Measurements from ENCODE around the gene LRCH2.

LRCH2 gene

GRCh38 chrX:115183980-115184379 lies 49.9 kb downstream of the LRCH2 start:
- no peak for TF ChIP-seq GATA3 (IDR thresholded peaks at IDR 0.05; ENCODE audit: low read depth, low read length)
- TF ChIP-seq GATA2 (IDR thresholded peaks at IDR 0.05; ENCODE audit: low read depth, low read length), result no peak

- TF ChIP-seq GATA3 (IDR thresholded peaks at IDR 0.05; ENCODE audit: low read depth, low read length) (no peak), GATA2 (IDR thresholded peaks at IDR 0.05; ENCODE audit: low read depth, low read length) (no peak)
Measured at GRCh38 chrX:115178473-115178872, 55.4 kb downstream of the LRCH2 start.

- TF ChIP-seq GATA3 (IDR thresholded peaks at IDR 0.05; ENCODE audit: low read depth, low read length) (no peak), GATA2 (IDR thresholded peaks at IDR 0.05; ENCODE audit: low read depth, low read length) (no peak)
Measured at GRCh38 chrX:115177932-115178331, 56.0 kb downstream of the LRCH2 start.

DNA sequence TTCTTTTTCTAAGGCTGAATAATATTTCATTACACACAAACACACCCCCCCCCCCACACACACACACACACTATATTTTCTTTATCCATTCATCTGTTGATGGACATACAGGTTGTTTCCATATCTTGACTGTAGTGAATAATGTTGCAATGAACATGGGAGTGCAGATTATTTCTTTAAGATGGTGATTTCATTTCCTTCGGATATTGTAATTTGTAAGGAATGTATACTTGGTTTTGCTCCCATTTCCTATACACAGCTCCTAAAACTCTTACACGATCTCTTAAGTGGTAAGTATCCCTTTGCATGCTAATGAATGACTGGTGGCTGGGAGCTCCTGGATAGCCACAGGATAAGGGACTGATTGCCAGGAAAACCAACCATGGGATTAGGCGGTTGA lies 59.3 kb downstream of the LRCH2 start:
- no peak for TF ChIP-seq GATA2 (IDR thresholded peaks at IDR 0.05; ENCODE audit: low read depth, low read length)
- no peak for TF ChIP-seq GATA3 (IDR thresholded peaks at IDR 0.05; ENCODE audit: low read depth, low read length)

- no peak for TF ChIP-seq GATA3 (IDR thresholded peaks at IDR 0.05; ENCODE audit: low read depth, low read length)
- no peak for TF ChIP-seq GATA2 (IDR thresholded peaks at IDR 0.05; ENCODE audit: low read depth, low read length)
Measured at GRCh38 chrX:115173181-115173580, 60.7 kb downstream of the LRCH2 start.

DNA sequence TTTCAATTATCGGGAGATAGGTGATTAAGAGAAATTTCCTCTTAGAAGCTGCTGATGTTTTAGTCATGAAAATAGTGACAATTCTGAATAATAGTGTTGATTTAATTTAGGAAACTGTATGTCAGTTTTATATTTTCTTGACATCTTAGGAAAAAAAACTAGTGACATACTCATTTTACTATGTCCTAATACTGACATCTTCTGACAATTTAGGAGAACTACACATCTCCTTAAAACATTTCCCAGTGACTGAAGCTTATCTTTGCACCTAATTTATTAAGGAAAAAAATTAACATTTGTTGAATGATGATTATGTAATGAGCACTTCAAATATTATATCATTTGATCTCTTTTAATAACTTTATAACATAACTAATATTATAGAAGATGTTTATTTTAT lies 86.7 kb downstream of the LRCH2 start:
- no peak for TF ChIP-seq GATA2 (IDR thresholded peaks at IDR 0.05; ENCODE audit: low read depth, low read length)
- TF ChIP-seq GATA3 (IDR thresholded peaks at IDR 0.05; ENCODE audit: low read depth, low read length), result no peak

- TF ChIP-seq GATA3 (IDR thresholded peaks at IDR 0.05; ENCODE audit: low read depth, low read length) (no peak), GATA2 (IDR thresholded peaks at IDR 0.05; ENCODE audit: low read depth, low read length) (no peak)
Measured at GRCh38 chrX:115142057-115142456, 91.8 kb downstream of the LRCH2 start.

- TF ChIP-seq GATA3 (IDR thresholded peaks at IDR 0.05; ENCODE audit: low read depth, low read length), result no peak
- no peak for TF ChIP-seq GATA2 (IDR thresholded peaks at IDR 0.05; ENCODE audit: low read depth, low read length)
Measured at GRCh38 chrX:115138040-115138439, 95.9 kb downstream of the LRCH2 start.

DNA sequence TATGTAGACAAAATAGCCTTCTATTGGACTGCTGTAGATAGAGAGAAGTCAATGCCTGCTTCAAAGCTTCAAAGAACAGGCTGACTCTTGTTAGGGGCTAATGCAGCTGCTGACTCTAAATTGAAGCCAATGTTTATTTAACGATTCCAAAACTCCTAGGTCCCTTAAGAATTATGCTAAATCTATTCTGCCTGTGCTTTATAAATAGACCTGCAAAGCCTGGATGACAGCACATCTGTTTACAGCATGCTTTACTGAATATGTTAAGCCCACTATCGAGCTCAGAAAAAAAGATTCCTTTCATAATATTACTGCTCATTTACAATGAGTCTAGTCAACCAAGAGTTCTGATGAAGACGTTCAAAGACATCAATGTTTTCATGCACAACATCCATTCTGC lies 99.5 kb downstream of the LRCH2 start:
- TF ChIP-seq GATA2 (IDR thresholded peaks at IDR 0.05; ENCODE audit: low read depth, low read length) (no peak), GATA3 (IDR thresholded peaks at IDR 0.05; ENCODE audit: low read depth, low read length) (no peak)

DNA sequence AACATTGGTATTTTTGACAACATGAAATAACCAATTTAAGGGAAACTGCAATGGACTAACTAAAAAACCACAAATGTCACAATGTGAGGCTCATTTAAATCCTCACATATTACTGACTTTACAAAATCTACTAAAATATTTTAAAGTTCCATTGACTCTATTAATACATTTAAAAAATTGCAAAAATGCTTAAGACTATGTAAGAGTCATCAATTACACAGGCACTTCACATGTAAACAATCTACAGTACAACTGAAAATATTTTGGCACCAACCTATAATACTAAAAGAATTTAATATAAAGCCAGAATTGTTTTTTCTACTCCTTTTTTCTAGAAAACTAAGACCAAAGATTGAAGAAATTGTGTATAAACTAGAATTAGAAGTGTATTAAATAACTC lies 121.5 kb downstream of the LRCH2 start:
- TF ChIP-seq GATA3 (IDR thresholded peaks at IDR 0.05; ENCODE audit: low read depth, low read length), result no peak
- no peak for TF ChIP-seq GATA2 (IDR thresholded peaks at IDR 0.05; ENCODE audit: low read depth, low read length)

GRCh38 chrX:115098897-115099296 lies 135.0 kb downstream of the LRCH2 start:
- TF ChIP-seq GATA3 (IDR thresholded peaks at IDR 0.05; ENCODE audit: low read depth, low read length) (no peak), GATA2 (IDR thresholded peaks at IDR 0.05; ENCODE audit: low read depth, low read length) (no peak)

DNA sequence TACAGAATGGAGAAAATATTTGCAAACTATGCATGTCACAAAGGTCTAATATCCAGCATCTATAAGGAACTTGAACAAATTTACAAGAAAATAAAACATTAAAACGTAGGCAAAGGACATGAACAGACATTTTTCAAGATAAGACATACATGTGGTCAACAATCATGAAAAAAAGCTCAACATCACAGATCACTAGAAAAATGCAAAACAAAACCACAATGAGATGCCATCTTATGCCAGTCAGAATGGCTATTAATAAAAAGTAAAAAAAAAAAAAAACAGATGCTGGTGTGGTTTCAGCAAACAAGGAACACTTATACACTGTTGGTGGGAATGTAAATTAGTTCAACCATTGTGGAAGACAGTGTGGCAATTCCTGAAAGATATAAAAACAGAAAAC lies 140.7 kb downstream of the LRCH2 start:
- no peak for TF ChIP-seq GATA2 (IDR thresholded peaks at IDR 0.05; ENCODE audit: low read depth, low read length)
- no peak for TF ChIP-seq GATA3 (IDR thresholded peaks at IDR 0.05; ENCODE audit: low read depth, low read length)

GRCh38 chrX:115089419-115089818 lies 144.5 kb downstream of the LRCH2 start:
- no peak for TF ChIP-seq GATA2 (IDR thresholded peaks at IDR 0.05; ENCODE audit: low read depth, low read length)
- no peak for TF ChIP-seq GATA3 (IDR thresholded peaks at IDR 0.05; ENCODE audit: low read depth, low read length)

DNA sequence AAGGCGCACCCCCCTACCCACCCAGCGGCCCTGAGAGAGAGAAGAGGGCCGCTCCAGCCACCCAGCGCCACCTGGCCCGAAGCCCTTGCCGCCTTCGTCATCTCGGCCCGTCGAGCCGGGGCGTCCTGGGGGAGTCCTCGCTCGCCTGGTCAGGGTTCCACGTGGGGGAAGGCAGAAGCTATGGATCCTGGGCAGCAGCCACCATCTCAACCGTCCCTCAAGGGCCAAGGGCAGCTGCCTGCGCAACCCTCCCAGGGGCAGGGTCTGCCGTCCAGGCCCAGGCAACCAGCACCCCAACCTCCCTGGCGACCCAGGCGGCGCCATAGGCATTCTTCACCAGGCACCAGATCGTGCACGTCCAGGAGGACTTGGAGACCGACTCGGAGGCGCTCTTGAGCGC lies 165.0 kb downstream of the LRCH2 start:
- TF ChIP-seq GATA3 (IDR thresholded peaks at IDR 0.05; ENCODE audit: low read depth, low read length), result no peak

DNA sequence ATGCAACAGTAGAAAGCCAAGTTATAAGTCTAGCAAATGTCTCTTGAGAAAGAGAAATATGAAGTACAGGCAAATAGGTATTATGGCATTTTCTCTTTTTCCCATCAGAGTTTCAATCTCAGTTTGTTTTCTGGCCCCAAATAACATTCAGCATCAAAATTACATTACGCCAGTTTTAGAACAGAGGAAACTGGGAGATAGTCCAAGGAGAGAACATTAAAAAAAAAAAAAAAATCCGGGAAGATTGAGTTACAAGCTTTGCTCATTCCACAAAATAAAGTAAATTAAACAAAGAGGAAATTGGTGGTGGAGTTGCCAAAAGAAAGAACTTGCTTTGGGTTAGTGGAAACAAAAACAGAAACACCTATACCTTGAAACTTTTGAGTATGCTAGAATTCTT lies 166.1 kb downstream of the LRCH2 start:
- TF ChIP-seq GATA3 (IDR thresholded peaks at IDR 0.05; ENCODE audit: low read depth, low read length) (no peak), GATA2 (IDR thresholded peaks at IDR 0.05; ENCODE audit: low read depth, low read length) (no peak)

GRCh38 chrX:115065304-115065703 lies 168.6 kb downstream of the LRCH2 start:
- TF ChIP-seq GATA3 (IDR thresholded peaks at IDR 0.05; ENCODE audit: low read depth, low read length) (no peak), GATA2 (IDR thresholded peaks at IDR 0.05; ENCODE audit: low read depth, low read length) (no peak)

Data from SH-SY5Y (cell line).